NCI-H510A treated with DMSO at 0.1 percent for 48 hours (cell line): ENCODE measurements around the gene KRT84.

ENCODE experiments used
- DNase-seq: peaks from one replicate; lab custom pipeline; 2025; lab: John Stamatoyannopoulos, UW

Gene KRT84

GRCh38 chr12:52385226-52385702 is at the start of gene KRT84:
TSS of gene KRT84 (minus strand) at chr12:52385652. CDS start at chr12:52385585, 67 bp downstream.
- DNase-seq, result no peak

- DNase-seq, result no peak
Measured at GRCh38 chr12:52434760-52435530, 49.5 kb upstream of the KRT84 start.

- no peak for DNase-seq
Measured at GRCh38 chr12:52434081-52434733, 48.8 kb upstream of the KRT84 start, which contains the start of gene KRT75. TSS of gene KRT75 (minus strand) at chr12:52434371. CDS start at chr12:52434304, 67 bp downstream.

GRCh38 chr12:52433501-52434080 is 48.1 kb upstream of the KRT84 start:
- DNase-seq, result no peak

GRCh38 chr12:52432559-52433207 is 47.2 kb upstream of the KRT84 start:
- no peak for DNase-seq

GRCh38 chr12:52428121-52428520 is 42.7 kb upstream of the KRT84 start:
- DNase-seq, result no peak

- DNase-seq, result no peak
Measured at GRCh38 chr12:52427083-52427482, 41.6 kb upstream of the KRT84 start.

- DNase-seq, result no peak
Measured at GRCh38 chr12:52426034-52426433, 40.6 kb upstream of the KRT84 start.

GRCh38 chr12:52425466-52425865 is 40.0 kb upstream of the KRT84 start:
- DNase-seq, result no peak

GRCh38 chr12:52423661-52424500 is 38.4 kb upstream of the KRT84 start:
- DNase-seq, result peak; percentile 37

GRCh38 chr12:52423035-52423434 is 37.6 kb upstream of the KRT84 start:
- no peak for DNase-seq

GRCh38 chr12:52419656-52420055 is 34.2 kb upstream of the KRT84 start:
- DNase-seq, result no peak

GRCh38 chr12:52418576-52419110 is 33.2 kb upstream of the KRT84 start:
- no peak for DNase-seq

- DNase-seq, result peak; percentile 73
Measured at GRCh38 chr12:52417740-52418139, 32.3 kb upstream of the KRT84 start.

GRCh38 chr12:52416795-52417194 is 31.3 kb upstream of the KRT84 start:
- no peak for DNase-seq

- no peak for DNase-seq
Measured at GRCh38 chr12:52415870-52416750, 30.7 kb upstream of the KRT84 start.

GRCh38 chr12:52414936-52415335 is 29.5 kb upstream of the KRT84 start:
- DNase-seq, result no peak

- no peak for DNase-seq
Measured at GRCh38 chr12:52413782-52414345, 28.4 kb upstream of the KRT84 start.

GRCh38 chr12:52413202-52413601 is 27.8 kb upstream of the KRT84 start:
- no peak for DNase-seq

- no peak for DNase-seq
Measured at GRCh38 chr12:52411815-52412214, 26.4 kb upstream of the KRT84 start.
